SK-N-SH treated with all-trans-retinoic acid at 6 μM for 48 hours (cell line): ENCODE measurements around the gene CBFB.

Experiments
- ATAC-seq: fragments of 200-7000 bp; cut with Tn5 transposase; 3 replicates; pipeline ENCODE4 v1.9.1; 2020; ENCODE audit warnings: mild to moderate bottlenecking, moderate library complexity
- BACH2 ChIP-seq: fragments of 250-450 bp; sonication (Bioruptor Pico); IDR thresholded peaks from 2 replicates; pipeline ENCODE4 v1.9.0; 2021; ENCODE audit warnings: mild to moderate bottlenecking, borderline replicate concordance
- CSDC2 ChIP-seq: fragments of 250-450 bp; sonication (Bioruptor Pico); IDR thresholded peaks from 2 replicates; pipeline ENCODE4 v1.5.0; 2020; ENCODE audit warnings: mild to moderate bottlenecking, moderate library complexity
- ESRRG ChIP-seq: fragments of 250-450 bp; sonication (Bioruptor Pico); IDR thresholded peaks from 2 replicates; pipeline ENCODE4 v1.6.1; 2021; ENCODE audit warnings: mild to moderate bottlenecking
- GLIS3 ChIP-seq: fragments of 250-450 bp; sonication (Bioruptor Pico); IDR thresholded peaks from 2 replicates; pipeline ENCODE4 v1.5.0; 2020; ENCODE audit warnings: mild to moderate bottlenecking, moderate library complexity
- ISL1 ChIP-seq: fragments of 250-450 bp; sonication (Bioruptor Pico); IDR thresholded peaks from 2 replicates; pipeline ENCODE4 v2.1.2; 2022; ENCODE audit warnings: mild to moderate bottlenecking, moderate library complexity
- OSR1 ChIP-seq: fragments of 250-450 bp; sonication (Bioruptor Pico); IDR thresholded peaks from 2 replicates; pipeline ENCODE4 v1.8.0; 2022; ENCODE audit warnings: moderate library complexity, mild to moderate bottlenecking, inconsistent platforms
- PATZ1 ChIP-seq: fragments of 250-450 bp; sonication (Bioruptor Pico); IDR thresholded peaks from 2 replicates; pipeline ENCODE4 v1.8.0; 2020; ENCODE audit warnings: mild to moderate bottlenecking, moderate library complexity, borderline replicate concordance
- PPARA ChIP-seq: fragments of 250-450 bp; sonication (Bioruptor Pico); IDR thresholded peaks from 2 replicates; pipeline ENCODE4 v1.5.0; 2020; ENCODE audit warnings: mild to moderate bottlenecking, borderline replicate concordance
- RARB ChIP-seq: fragments of 250-450 bp; sonication (Bioruptor Pico); IDR thresholded peaks from 2 replicates; pipeline ENCODE4 v1.8.0; 2021; ENCODE audit warnings: mild to moderate bottlenecking, moderate library complexity
- SNAI2 ChIP-seq: fragments of 250-450 bp; sonication (Bioruptor Pico); IDR thresholded peaks from 2 replicates; pipeline ENCODE4 v1.5.0; 2020; ENCODE audit warnings: mild to moderate bottlenecking, moderate library complexity
- TCF4 ChIP-seq: fragments of 250-450 bp; sonication (Bioruptor Pico); IDR thresholded peaks from 2 replicates; pipeline ENCODE4 v1.8.0; 2021; ENCODE audit warnings: mild to moderate bottlenecking, moderate library complexity, borderline replicate concordance
- TOX ChIP-seq: fragments of 250-450 bp; sonication (Bioruptor Pico); IDR thresholded peaks from 2 replicates; pipeline ENCODE4 v1.8.0; 2021; ENCODE audit warnings: mild to moderate bottlenecking, moderate library complexity, borderline replicate concordance
- TSHZ2 ChIP-seq: fragments of 250-450 bp; sonication (Bioruptor Pico); IDR thresholded peaks from 2 replicates; pipeline ENCODE4 v1.5.0; 2020; ENCODE audit warnings: mild to moderate bottlenecking, moderate library complexity
- ZC3H10 ChIP-seq: fragments of 250-450 bp; sonication (Bioruptor Pico); IDR thresholded peaks from 2 replicates; pipeline ENCODE4 v1.5.1; 2021; ENCODE audit warnings: mild to moderate bottlenecking, moderate library complexity
- ZFP3 ChIP-seq: fragments of 250-450 bp; sonication (Bioruptor Pico); IDR thresholded peaks from 2 replicates; pipeline ENCODE4 v1.5.0; 2020; ENCODE audit warnings: mild to moderate bottlenecking, moderate library complexity
- ZFP30 ChIP-seq: fragments of 450-650 bp; formaldehyde crosslinking; IDR thresholded peaks from 2 replicates; pipeline ENCODE4 v1.5.0; 2022; ENCODE audit warnings: mild to moderate bottlenecking, moderate library complexity
- ZNF565 ChIP-seq: fragments of 450-650 bp; formaldehyde crosslinking; conservative IDR thresholded peaks from 2 replicates; pipeline ENCODE4 v1.5.0; 2020; ENCODE audit warnings: low read depth, mild to moderate bottlenecking, moderate library complexity
- ZNF70 ChIP-seq: fragments of 450-650 bp; formaldehyde crosslinking; IDR thresholded peaks from 2 replicates; pipeline ENCODE4 v1.5.0; 2020; ENCODE audit warnings: mild to moderate bottlenecking, moderate library complexity
- ZNF8 ChIP-seq: fragments of 450-650 bp; formaldehyde crosslinking; IDR thresholded peaks from 2 replicates; pipeline ENCODE4 v1.5.0; 2020; ENCODE audit warnings: mild to moderate bottlenecking, moderate library complexity
- TF ChIP-seq, protein P1 (sequence below): fragments of 250-450 bp; sonication (Bioruptor Pico); IDR thresholded peaks from 2 replicates; pipeline ENCODE4 v1.5.1; 2020; ENCODE audit warnings: low read depth, mild to moderate bottlenecking, moderate library complexity
- TF ChIP-seq, protein P2 (sequence below): fragments of 250-450 bp; sonication (Bioruptor Pico); IDR thresholded peaks from 2 replicates; pipeline ENCODE4 v1.8.0; 2021; ENCODE audit warnings: low read depth, mild to moderate bottlenecking, moderate library complexity, borderline replicate concordance
- TF ChIP-seq, protein P3 (sequence below): fragments of 250-450 bp; sonication (Bioruptor Pico); IDR thresholded peaks from 2 replicates; pipeline ENCODE4 v1.5.1; 2021; ENCODE audit warnings: mild to moderate bottlenecking, moderate library complexity

The CBFB gene

DNA sequence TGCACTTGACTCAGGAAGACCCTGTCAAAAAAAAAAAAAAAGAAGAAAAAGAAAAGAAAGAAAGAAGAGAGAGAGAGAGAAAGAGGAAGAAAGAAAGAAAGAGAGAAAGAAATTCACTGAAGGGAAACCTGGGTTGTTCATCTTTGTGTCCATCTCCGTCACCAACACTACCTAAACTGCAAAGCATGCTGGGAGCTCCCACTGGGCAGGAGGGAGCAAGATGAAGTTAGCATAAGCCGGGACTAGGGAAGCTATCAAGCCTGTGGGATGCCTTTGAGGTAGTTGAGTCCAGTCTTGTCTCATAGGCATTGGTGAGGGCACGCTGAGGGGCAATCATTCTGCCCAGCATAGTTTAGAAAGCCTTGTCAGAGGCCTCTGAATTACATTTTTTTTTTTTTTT, 7.6 kb upstream of the CBFB start (continued):
- TF ChIP-seq PATZ1 (CRISPR knock-in tag) (no peak), ZC3H10 (no peak), ZNF70 (CRISPR knock-in tag) (no peak), ESRRG (no peak)
- TF ChIP-seq, protein P1, sequence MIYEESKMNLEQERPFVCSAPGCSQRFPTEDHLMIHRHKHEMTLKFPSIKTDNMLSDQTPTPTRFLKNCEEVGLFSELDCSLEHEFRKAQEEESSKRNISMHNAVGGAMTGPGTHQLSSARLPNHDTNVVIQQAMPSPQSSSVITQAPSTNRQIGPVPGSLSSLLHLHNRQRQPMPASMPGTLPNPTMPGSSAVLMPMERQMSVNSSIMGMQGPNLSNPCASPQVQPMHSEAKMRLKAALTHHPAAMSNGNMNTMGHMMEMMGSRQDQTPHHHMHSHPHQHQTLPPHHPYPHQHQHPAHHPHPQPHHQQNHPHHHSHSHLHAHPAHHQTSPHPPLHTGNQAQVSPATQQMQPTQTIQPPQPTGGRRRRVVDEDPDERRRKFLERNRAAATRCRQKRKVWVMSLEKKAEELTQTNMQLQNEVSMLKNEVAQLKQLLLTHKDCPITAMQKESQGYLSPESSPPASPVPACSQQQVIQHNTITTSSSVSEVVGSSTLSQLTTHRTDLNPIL (CRISPR knock-in tag), result no peak

DNA sequence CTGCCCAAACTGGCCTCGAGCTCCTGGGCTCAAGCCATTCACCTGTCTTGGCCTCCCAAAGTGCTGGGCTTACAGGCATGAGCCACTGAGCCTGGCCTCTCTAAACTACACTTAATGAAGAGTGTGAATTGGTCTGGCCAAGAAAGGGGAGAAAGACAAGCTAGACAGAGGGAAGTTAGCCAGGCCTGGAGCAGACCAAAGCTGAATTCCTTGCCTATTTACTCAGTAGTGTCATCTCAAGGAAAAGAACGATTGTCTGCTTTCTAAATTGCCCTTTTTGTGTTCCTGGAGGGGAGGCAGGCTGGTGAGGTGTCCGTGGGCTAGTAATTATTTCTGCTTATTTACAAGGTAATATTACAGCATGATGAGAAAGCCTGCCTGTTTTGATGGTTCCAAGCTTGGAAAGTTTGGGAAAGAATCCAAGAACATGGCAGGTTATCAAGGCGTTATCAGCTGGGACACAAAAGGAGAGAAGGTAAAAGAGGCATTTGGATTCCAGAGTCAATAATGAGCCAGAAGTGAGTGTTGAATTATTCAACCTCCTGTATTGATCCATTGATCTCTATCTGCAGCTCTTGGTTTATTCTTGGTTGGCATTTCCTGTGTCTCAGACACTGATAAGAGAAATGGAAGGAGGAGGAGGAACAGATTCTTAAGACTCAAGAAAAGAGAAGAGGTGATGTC, 6.3 kb upstream of the CBFB start:
- TF ChIP-seq OSR1, result no peak
- no peak for TF ChIP-seq ZNF70 (CRISPR knock-in tag)
- TF ChIP-seq, protein P2, sequence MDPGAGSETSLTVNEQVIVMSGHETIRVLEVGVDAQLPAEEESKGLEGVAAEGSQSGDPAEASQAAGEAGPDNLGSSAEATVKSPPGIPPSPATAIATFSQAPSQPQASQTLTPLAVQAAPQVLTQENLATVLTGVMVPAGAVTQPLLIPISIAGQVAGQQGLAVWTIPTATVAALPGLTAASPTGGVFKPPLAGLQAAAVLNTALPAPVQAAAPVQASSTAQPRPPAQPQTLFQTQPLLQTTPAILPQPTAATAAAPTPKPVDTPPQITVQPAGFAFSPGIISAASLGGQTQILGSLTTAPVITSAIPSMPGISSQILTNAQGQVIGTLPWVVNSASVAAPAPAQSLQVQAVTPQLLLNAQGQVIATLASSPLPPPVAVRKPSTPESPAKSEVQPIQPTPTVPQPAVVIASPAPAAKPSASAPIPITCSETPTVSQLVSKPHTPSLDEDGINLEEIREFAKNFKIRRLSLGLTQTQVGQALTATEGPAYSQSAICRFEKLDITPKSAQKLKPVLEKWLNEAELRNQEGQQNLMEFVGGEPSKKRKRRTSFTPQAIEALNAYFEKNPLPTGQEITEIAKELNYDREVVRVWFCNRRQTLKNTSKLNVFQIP (CRISPR knock-in tag), result no peak
- ATAC-seq, result no peak

GRCh38 chr16:67023689-67024088, 5.3 kb upstream of the CBFB start:
- ATAC-seq, result no peak
- no peak for TF ChIP-seq ZC3H10
- no peak for TF ChIP-seq PPARA
- no peak for TF ChIP-seq ESRRG
- no peak for TF ChIP-seq RARB (CRISPR knock-in tag)
- TF ChIP-seq GLIS3 (CRISPR knock-in tag), result no peak
- TF ChIP-seq, protein P2 (CRISPR knock-in tag), result no peak
- no peak for TF ChIP-seq ZFP3 (CRISPR knock-in tag)

- ATAC-seq, result peak; percentile 53
- TF ChIP-seq PPARA (no peak), ZFP3 (CRISPR knock-in tag) (no peak), ISL1 (CRISPR knock-in tag) (no peak), GLIS3 (CRISPR knock-in tag) (no peak), ZFP30 (CRISPR knock-in tag) (no peak), ZNF8 (CRISPR knock-in tag) (no peak), RARB (CRISPR knock-in tag) (no peak)
Measured at GRCh38 chr16:67024384-67025209, 4.4 kb upstream of the CBFB start.

DNA sequence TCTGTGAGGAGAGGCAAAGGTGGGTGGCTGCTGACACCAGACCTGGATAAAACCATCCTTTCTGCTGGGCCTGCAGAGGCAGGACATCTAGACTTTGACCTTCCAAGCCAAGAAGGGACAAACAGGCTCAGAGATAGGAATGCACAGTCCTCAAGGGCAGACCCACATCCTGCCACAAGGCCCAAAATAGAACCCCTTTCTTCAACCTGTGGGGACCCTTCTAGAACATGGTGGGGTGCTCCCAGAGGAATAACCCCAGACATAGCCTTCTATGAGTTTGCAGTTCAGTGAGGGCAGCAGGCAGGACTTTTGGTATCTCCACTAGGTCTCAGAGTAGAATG, 3.8 kb upstream of the CBFB start:
- TF ChIP-seq ZNF565 (CRISPR knock-in tag) (no peak), BACH2 (CRISPR knock-in tag) (no peak), TCF4 (CRISPR knock-in tag) (no peak), PPARA (no peak), ZFP30 (CRISPR knock-in tag) (no peak), ISL1 (CRISPR knock-in tag) (no peak), CSDC2 (CRISPR knock-in tag) (no peak), TOX (CRISPR knock-in tag) (no peak), TSHZ2 (no peak), SNAI2 (CRISPR knock-in tag) (no peak)
- TF ChIP-seq, protein P3, sequence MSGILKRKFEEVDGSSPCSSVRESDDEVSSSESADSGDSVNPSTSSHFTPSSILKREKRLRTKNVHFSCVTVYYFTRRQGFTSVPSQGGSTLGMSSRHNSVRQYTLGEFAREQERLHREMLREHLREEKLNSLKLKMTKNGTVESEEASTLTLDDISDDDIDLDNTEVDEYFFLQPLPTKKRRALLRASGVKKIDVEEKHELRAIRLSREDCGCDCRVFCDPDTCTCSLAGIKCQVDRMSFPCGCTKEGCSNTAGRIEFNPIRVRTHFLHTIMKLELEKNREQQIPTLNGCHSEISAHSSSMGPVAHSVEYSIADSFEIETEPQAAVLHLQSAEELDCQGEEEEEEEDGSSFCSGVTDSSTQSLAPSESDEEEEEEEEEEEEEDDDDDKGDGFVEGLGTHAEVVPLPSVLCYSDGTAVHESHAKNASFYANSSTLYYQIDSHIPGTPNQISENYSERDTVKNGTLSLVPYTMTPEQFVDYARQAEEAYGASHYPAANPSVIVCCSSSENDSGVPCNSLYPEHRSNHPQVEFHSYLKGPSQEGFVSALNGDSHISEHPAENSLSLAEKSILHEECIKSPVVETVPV (CRISPR knock-in tag), result no peak
- no peak for ATAC-seq
